GM23338 (cell line): Measurements from ENCODE around the gene HSPA12A. TPM values are rescaled to one million over a fixed set of nuclear protein-coding genes. Genes with fewer than 3 reads are reported as not detected.

Experiments
- ATAC-seq: fragments of 200-7000 bp; cut with Tn5 transposase; 3 replicates; pipeline ENCODE4 v1.9.1; 2020
- DNase-seq: peaks from one replicate; pipeline ENCODE4 v3.0.0-alpha.2; 2015; ENCODE audit warnings: low spot score
- H2AFZ ChIP-seq: fragments of 200-600 bp; sonication (generic); 2 replicates; pipeline ENCODE4 v1.8.0; 2016; ENCODE audit warnings: antibody characterized with exemption, mild to moderate bottlenecking, moderate library complexity
- H3F3A ChIP-seq: fragments of 200-600 bp; sonication (generic); replicated peaks from 2 replicates; pipeline ENCODE4 v1.8.0; 2017; ENCODE audit warnings: antibody characterized with exemption, mixed run types, low read depth
- H3K27ac ChIP-seq: fragments of 200-600 bp; sonication (generic); 2 replicates; pipeline ENCODE4 v1.6.1; 2016; ENCODE audit warnings: low read depth
- H3K27me3 ChIP-seq: fragments of 200-600 bp; sonication (generic); 2 replicates; pipeline ENCODE4 v1.8.0; 2016; ENCODE audit warnings: mild to moderate bottlenecking, mixed run types, moderate library complexity; ENCODE audit not compliant: insufficient read depth
- H3K36me3 ChIP-seq: fragments of 200-600 bp; sonication (generic); 2 replicates; pipeline ENCODE4 v1.8.0; 2016; ENCODE audit warnings: mild to moderate bottlenecking; ENCODE audit not compliant: insufficient read depth
- H3K4me1 ChIP-seq: fragments of 200-600 bp; sonication (generic); 2 replicates; pipeline ENCODE4 v1.8.0; 2016; ENCODE audit warnings: mild to moderate bottlenecking, moderate library complexity; ENCODE audit not compliant: insufficient read depth
- H3K4me2 ChIP-seq: fragments of 200-600 bp; sonication (generic); 2 replicates; pipeline ENCODE4 v1.7.1; 2017; ENCODE audit warnings: mixed run types
- H3K4me3 ChIP-seq: fragments of 200-600 bp; sonication (generic); 2 replicates; pipeline ENCODE4 v1.6.1; 2016; ENCODE audit warnings: mixed run types
- H3K79me2 ChIP-seq: fragments of 200-600 bp; sonication (generic); replicated peaks from 2 replicates; pipeline ENCODE4 v1.8.0; 2017; ENCODE audit warnings: mild to moderate bottlenecking; ENCODE audit not compliant: insufficient read depth
- H3K9me2 ChIP-seq: fragments of 200-600 bp; sonication (generic); 2 replicates; pipeline ENCODE4 v1.8.0; 2017; ENCODE audit not compliant: insufficient read depth
- H4K20me1 ChIP-seq: fragments of 200-600 bp; sonication (generic); replicated peaks from 2 replicates; pipeline ENCODE4 v1.8.0; 2017; ENCODE audit warnings: mild to moderate bottlenecking; ENCODE audit not compliant: insufficient read depth
- H3K27ac Mint-ChIP-seq: 2 replicates; pipeline ENCODE4 v1.8.0; 2020; ENCODE audit warnings: inconsistent platforms, mild to moderate bottlenecking, moderate library complexity, mixed read lengths
- H3K27me3 Mint-ChIP-seq: 3 replicates; pipeline ENCODE4 v1.8.0; 2022; ENCODE audit warnings: low read depth, mild to moderate bottlenecking, moderate library complexity, mixed read lengths, inconsistent platforms; ENCODE audit not compliant: insufficient read depth, poor library complexity
- H3K36me3 Mint-ChIP-seq: 3 replicates; pipeline ENCODE4 v1.8.0; 2021; ENCODE audit warnings: low read depth, mild to moderate bottlenecking, inconsistent platforms, moderate library complexity, mixed read lengths
- H3K4me1 Mint-ChIP-seq: 3 replicates; pipeline ENCODE4 v1.8.0; 2020; ENCODE audit warnings: mild to moderate bottlenecking, inconsistent platforms, mixed read lengths
- H3K4me3 Mint-ChIP-seq: 3 replicates; pipeline ENCODE4 v1.8.0; 2021; ENCODE audit warnings: moderate library complexity, mild to moderate bottlenecking, inconsistent platforms, mixed read lengths
- H3K9me3 Mint-ChIP-seq: 3 replicates; pipeline ENCODE4 v1.8.0; 2020; ENCODE audit warnings: moderate library complexity, mild to moderate bottlenecking, inconsistent platforms, mixed read lengths
- CREB1 ChIP-seq: fragments of 250-450 bp; sonication (Bioruptor Pico); IDR thresholded peaks from 2 replicates; pipeline ENCODE4 v1.5.0; 2020; ENCODE audit warnings: low read depth, mild to moderate bottlenecking, moderate library complexity
- EZH2phosphoT487 ChIP-seq: fragments of 200-600 bp; sonication (generic); IDR thresholded peaks from one replicate; pipeline ENCODE4 v1.8.1; 2018; ENCODE audit warnings: antibody characterized with exemption; ENCODE audit not compliant: unreplicated experiment
- JUNB ChIP-seq: IDR thresholded peaks from one replicate; pipeline ENCODE4 v1.6.1; 2016; ENCODE audit warnings: antibody characterized with exemption; ENCODE audit not compliant: unreplicated experiment
- ZNF114 ChIP-seq: fragments of 250-450 bp; sonication (Bioruptor Pico); IDR thresholded peaks from 2 replicates; pipeline ENCODE4 v1.5.0; 2020; ENCODE audit warnings: mild to moderate bottlenecking, moderate library complexity
- polyA plus RNA-seq: library from polyadenylated mRNA; unstranded; fragments of >200 nt; fragmentation: Nextera tagmentation; extraction: Ambion mirVana; gene quantifications from 2 replicates; pipeline ENCODE4 v1.2.1, GENCODE V29; 2016
- total RNA-seq: library from RNA; depleted of rRNA; stranded (reverse); fragments of >200 nt; shearing (Covaris generic); gene quantifications from 2 replicates; pipeline ENCODE4 v1.2.3, GENCODE V29; 2014
- TF ChIP-seq, protein P1 (sequence below): fragments of 250-450 bp; sonication (Bioruptor Pico); IDR thresholded peaks from 2 replicates; pipeline ENCODE4 v1.5.0; 2020; ENCODE audit warnings: mild to moderate bottlenecking, moderate library complexity
- TF ChIP-seq, protein P2 (sequence below), 2 experiments: fragments of 200-600 bp in 1 of 2; sonication (generic) in 1 of 2; conservative IDR thresholded peaks; 2 replicates each; pipeline versions ENCODE4 v1.5.1 to v1.6.1; 2016 to 2017; ENCODE audit warnings: antibody characterized with exemption in 2 of 2, low read depth in 2 of 2, mild to moderate bottlenecking in 2 of 2, moderate library complexity in 1 of 2

HSPA12A gene
- total and polyA plus RNA-seq, 2 experiments from 2014 or later: 4.4 to 6.3 TPM

DNA sequence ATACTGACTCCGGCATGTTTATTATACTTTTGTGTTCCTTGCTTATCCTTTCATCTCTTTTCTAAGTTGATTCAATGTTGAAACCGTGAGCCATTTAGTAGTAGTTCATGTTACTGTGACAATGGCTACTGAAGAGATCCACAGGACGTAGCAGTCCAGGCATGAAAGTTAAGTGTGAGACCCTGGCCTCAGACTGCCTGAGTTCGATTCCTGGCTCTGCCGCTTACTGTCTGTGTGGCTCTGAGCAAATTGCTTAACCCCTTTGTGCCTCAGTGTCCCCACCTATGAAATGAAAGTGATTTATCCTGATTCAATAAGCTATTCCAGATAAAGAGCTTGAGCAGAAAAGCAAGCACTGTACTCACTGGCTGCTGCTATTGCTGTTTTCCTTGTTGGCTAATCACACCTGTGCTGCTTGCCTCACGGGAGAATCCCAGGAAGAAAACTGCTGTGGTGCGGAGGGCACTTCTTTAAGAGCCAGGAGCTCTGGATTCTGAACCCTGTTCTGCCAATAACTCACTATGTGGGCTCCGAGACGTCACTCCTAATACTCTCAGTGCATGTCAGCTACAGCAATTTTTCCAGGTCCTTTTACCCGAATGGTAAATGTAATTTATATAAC is 83.2 kb downstream of the HSPA12A start (continued):
- TF ChIP-seq, protein P1, sequence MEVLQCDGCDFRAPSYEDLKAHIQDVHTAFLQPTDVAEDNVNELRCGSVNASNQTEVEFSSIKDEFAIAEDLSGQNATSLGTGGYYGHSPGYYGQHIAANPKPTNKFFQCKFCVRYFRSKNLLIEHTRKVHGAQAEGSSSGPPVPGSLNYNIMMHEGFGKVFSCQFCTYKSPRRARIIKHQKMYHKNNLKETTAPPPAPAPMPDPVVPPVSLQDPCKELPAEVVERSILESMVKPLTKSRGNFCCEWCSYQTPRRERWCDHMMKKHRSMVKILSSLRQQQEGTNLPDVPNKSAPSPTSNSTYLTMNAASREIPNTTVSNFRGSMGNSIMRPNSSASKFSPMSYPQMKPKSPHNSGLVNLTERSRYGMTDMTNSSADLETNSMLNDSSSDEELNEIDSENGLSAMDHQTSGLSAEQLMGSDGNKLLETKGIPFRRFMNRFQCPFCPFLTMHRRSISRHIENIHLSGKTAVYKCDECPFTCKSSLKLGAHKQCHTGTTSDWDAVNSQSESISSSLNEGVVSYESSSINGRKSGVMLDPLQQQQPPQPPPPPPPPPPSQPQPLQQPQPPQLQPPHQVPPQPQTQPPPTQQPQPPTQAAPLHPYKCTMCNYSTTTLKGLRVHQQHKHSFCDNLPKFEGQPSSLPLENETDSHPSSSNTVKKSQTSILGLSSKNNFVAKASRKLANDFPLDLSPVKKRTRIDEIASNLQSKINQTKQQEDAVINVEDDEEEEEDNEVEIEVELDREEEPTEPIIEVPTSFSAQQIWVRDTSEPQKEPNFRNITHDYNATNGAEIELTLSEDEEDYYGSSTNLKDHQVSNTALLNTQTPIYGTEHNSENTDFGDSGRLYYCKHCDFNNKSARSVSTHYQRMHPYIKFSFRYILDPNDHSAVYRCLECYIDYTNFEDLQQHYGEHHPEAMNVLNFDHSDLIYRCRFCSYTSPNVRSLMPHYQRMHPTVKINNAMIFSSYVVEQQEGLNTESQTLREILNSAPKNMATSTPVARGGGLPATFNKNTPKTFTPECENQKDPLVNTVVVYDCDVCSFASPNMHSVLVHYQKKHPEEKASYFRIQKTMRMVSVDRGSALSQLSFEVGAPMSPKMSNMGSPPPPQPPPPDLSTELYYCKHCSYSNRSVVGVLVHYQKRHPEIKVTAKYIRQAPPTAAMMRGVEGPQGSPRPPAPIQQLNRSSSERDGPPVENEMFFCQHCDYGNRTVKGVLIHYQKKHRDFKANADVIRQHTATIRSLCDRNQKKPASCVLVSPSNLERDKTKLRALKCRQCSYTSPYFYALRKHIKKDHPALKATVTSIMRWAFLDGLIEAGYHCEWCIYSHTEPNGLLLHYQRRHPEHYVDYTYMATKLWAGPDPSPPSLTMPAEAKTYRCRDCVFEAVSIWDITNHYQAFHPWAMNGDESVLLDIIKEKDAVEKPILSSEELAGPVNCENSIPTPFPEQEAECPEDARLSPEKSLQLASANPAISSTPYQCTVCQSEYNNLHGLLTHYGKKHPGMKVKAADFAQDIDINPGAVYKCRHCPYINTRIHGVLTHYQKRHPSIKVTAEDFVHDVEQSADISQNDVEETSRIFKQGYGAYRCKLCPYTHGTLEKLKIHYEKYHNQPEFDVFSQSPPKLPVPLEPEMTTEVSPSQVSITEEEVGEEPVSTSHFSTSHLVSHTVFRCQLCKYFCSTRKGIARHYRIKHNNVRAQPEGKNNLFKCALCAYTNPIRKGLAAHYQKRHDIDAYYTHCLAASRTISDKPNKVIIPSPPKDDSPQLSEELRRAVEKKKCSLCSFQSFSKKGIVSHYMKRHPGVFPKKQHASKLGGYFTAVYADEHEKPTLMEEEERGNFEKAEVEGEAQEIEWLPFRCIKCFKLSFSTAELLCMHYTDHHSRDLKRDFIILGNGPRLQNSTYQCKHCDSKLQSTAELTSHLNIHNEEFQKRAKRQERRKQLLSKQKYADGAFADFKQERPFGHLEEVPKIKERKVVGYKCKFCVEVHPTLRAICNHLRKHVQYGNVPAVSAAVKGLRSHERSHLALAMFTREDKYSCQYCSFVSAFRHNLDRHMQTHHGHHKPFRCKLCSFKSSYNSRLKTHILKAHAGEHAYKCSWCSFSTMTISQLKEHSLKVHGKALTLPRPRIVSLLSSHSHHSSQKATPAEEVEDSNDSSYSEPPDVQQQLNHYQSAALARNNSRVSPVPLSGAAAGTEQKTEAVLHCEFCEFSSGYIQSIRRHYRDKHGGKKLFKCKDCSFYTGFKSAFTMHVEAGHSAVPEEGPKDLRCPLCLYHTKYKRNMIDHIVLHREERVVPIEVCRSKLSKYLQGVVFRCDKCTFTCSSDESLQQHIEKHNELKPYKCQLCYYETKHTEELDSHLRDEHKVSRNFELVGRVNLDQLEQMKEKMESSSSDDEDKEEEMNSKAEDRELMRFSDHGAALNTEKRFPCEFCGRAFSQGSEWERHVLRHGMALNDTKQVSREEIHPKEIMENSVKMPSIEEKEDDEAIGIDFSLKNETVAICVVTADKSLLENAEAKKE (CRISPR knock-in tag): no peak
- no peak for TF ChIP-seq JUNB
- TF ChIP-seq, protein P2, sequence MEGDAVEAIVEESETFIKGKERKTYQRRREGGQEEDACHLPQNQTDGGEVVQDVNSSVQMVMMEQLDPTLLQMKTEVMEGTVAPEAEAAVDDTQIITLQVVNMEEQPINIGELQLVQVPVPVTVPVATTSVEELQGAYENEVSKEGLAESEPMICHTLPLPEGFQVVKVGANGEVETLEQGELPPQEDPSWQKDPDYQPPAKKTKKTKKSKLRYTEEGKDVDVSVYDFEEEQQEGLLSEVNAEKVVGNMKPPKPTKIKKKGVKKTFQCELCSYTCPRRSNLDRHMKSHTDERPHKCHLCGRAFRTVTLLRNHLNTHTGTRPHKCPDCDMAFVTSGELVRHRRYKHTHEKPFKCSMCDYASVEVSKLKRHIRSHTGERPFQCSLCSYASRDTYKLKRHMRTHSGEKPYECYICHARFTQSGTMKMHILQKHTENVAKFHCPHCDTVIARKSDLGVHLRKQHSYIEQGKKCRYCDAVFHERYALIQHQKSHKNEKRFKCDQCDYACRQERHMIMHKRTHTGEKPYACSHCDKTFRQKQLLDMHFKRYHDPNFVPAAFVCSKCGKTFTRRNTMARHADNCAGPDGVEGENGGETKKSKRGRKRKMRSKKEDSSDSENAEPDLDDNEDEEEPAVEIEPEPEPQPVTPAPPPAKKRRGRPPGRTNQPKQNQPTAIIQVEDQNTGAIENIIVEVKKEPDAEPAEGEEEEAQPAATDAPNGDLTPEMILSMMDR (conservative IDR thresholded peaks at IDR 0.05; ENCODE audit: low read depth in 2 of 2): no peak

DNA sequence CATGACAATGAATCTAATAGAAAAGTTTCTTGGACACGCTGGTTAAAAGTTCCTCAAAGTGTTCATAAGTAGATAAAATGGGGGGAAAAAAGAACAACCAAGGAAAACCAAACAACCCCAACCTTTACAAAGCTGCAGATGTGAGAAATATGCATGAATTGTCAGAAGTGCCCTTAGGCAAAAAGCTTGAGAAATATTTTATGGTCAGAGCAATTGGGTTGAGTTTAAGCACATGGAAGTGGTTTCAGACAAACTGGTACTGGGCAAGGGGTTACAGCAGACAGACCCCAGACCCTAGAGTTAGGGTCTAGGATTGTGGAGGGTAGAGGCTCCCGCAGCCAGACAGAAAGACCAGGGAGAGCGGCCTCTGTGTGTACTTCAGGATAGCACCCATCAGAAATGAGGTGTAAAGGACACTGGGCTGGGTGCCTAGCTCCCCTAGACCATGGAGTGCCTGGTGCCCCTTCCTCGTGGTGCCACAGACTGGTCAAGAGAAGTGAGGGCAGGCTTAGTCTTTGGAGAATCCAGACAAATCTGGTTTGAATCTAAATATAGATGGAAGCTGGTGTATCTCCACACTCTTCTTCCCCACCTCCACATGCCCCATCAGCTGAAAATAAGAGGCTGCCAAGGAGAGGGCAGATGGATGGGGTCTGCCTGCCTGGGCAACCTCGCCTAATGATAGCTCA is 84.4 kb downstream of the HSPA12A start:
- no peaks in the 10 kb centered on the region; the same call in 2 of the 3 replicates for H3K4me1 Mint-ChIP-seq
- H3K27ac Mint-ChIP-seq: no peak overlapping the region
- H3K27me3 Mint-ChIP-seq: peaks cover 2% of the 10 kb centered on the region
- no peak for ATAC-seq
- no peaks in the 10 kb centered on the region for H3K36me3 ChIP-seq
- no peaks in the 10 kb centered on the region for H3K9me3 Mint-ChIP-seq
- H3K4me1 ChIP-seq: no peaks in the 10 kb centered on the region
- no peak for DNase-seq
- no peak overlapping the region for H3K4me2 ChIP-seq
- H4K20me1 ChIP-seq: no peaks in the 10 kb centered on the region
- no peak overlapping the region for H3K4me3 ChIP-seq
- H3K27ac ChIP-seq: no peak overlapping the region
- no peaks in the 10 kb centered on the region for H3K79me2 ChIP-seq
- H3K4me3 Mint-ChIP-seq: no peak overlapping the region
- no peak overlapping the region for H2AFZ ChIP-seq
- no peaks in the 10 kb centered on the region for H3K27me3 ChIP-seq
- no peaks in the 10 kb centered on the region for H3F3A ChIP-seq
- 0 out of 2 replicates have a peak, but pooled peaks cover 3% of the 10 kb centered on the region for H3K9me2 ChIP-seq
- peaks cover 5% of the 10 kb centered on the region; the same call in 2 of the 3 replicates for H3K36me3 Mint-ChIP-seq
- TF ChIP-seq ZNF114 (CRISPR knock-in tag) (no peak), CREB1 (no peak), EZH2phosphoT487 (no peak)
- TF ChIP-seq, protein P1 (CRISPR knock-in tag): no peak
